ENCODE results near the gene SNX21. TPM values are rescaled to one million over a fixed set of nuclear protein-coding genes. Genes with fewer than 3 reads are reported as not detected.

SNX21 gene
- total RNA-seq, 2 experiments from 2014 or later, result 1.6 TPM

GRCh38 chr20:45890985-45891983, 57.7 kb downstream of the SNX21 start, which contains the start of the genes CTSA and NEURL2:
TSS of gene CTSA (plus strand) at chr20:45891335. CDS start at chr20:45891569, 234 bp downstream.
TSS of gene NEURL2 (minus strand) at chr20:45891208. CDS start at chr20:45890991, 217 bp downstream.
- CTCF ChIA-PET, result interaction anchor here (1.0 to 3.0 kb wide), 5 partner anchors 10 to 92 kb away, joined by 4 to 16 read pairs (median 4); partner anchors contain the start of gene ZSWIM1
- POLR2A ChIA-PET, result interaction anchor here (0.6 to 2.3 kb wide), 6 partner anchors 10 to 79 kb away, joined by 3 to 10 read pairs (median 5); partner anchors contain the start of genes PCIF1, PLTP and ZSWIM1

DNA sequence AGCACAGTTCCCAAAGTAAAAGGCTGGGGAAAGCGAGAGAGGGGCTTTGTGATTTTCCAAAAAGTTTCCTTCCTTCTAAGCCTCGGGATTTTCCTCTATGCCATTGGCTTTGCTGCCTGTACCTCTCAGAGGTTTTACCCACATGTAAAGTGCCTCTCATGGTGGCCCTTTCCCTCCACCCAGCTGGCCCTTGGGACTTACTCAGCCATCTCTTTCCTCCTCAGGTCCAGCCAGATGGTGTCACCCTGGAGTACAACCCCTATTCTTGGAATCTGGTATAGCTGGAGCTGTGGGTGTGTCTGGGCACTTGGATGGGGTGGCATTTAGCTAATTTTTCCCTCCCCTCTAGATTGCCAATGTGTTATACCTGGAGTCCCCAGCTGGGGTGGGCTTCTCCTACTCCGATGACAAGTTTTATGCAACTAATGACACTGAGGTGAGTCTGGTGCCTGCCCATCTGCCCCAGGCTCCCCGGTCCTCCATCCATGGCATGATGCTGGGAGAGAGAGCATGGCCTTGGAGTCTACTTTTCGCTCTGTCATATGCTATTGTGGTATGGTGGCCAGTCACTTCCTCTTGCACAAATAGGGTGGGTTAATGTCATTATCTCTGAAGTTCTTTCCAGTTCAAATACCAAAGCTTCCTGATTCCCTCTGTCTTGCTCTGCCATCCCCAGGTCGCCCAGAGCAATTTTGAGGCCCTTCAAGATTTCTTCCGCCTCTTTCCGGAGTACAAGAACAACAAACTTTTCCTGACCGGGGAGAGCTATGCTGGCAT, 58.6 kb downstream of the SNX21 start:
- POLR2A ChIA-PET, result interaction anchor here (1.0 to 1.4 kb wide), 2 partner anchors 42 to 80 kb away, joined by 3 to 7 read pairs; partner anchors contain the start of genes PCIF1 and ZNF335
- CTCF ChIA-PET, result interaction anchor here (1.0 to 1.4 kb wide), 2 partner anchors 17 to 70 kb away, joined by 4 read pairs; no protein-coding TSS in a partner anchor

Other genes with a start within 250 kb of the SNX21 start
- gene WFDC10A, start 204.1 kb upstream of the SNX21 start, total RNA-seq, result not detected
- gene WFDC9, start 202.5 kb upstream of the SNX21 start, total RNA-seq, result not detected
- gene WFDC11, start 163.6 kb upstream of the SNX21 start, total RNA-seq, result not detected
- gene WFDC13, start 131.8 kb upstream of the SNX21 start, total RNA-seq, result not detected
- not detected for gene WFDC10B, start 128.8 kb upstream of the SNX21 start, total RNA-seq
- not detected for gene SPINT4, start 111.5 kb upstream of the SNX21 start, total RNA-seq
- gene WFDC3, start 41.9 kb upstream of the SNX21 start, total RNA-seq, result not detected
- 10 to 100 TPM; 32.4 to 33.5 TPM for gene DNTTIP1, start 41.8 kb upstream of the SNX21 start, total RNA-seq
- 100 to 1,000 TPM; 137 to 140 TPM for gene UBE2C, start 21.2 kb upstream of the SNX21 start, total RNA-seq
- not detected for gene TNNC2, start 6.5 kb upstream of the SNX21 start, total RNA-seq
- 10 to 100 TPM; 24.0 TPM for gene ACOT8, start 23.6 kb downstream of the SNX21 start, total RNA-seq
- 1 to 10 TPM; 4.5 to 5.2 TPM for gene ZSWIM3, start 23.8 kb downstream of the SNX21 start, total RNA-seq
- 1 to 10 TPM; 9.3 to 9.7 TPM for gene ZSWIM1, start 47.4 kb downstream of the SNX21 start, total RNA-seq
- 1 to 10 TPM; 1.7 to 2.1 TPM for gene SPATA25, start 53.8 kb downstream of the SNX21 start, total RNA-seq
- gene NEURL2, start 57.4 kb downstream of the SNX21 start, total RNA-seq, result 1 to 10 TPM; 2.8 to 2.9 TPM
- gene CTSA, start 57.5 kb downstream of the SNX21 start, total RNA-seq, result 10 to 100 TPM; 71.3 to 75.7 TPM
- 1 to 10 TPM; 5.1 to 5.3 TPM for gene PLTP, start 78.4 kb downstream of the SNX21 start, total RNA-seq
- gene PCIF1, start 100.9 kb downstream of the SNX21 start, total RNA-seq, result 10 to 100 TPM; 26.1 to 27.8 TPM
- gene ZNF335, start 138.4 kb downstream of the SNX21 start, total RNA-seq, result 10 to 100 TPM; 30.3 to 30.4 TPM
- not detected for gene MMP9, start 175.1 kb downstream of the SNX21 start, total RNA-seq
- not detected for gene SLC12A5, start 195.4 kb downstream of the SNX21 start, total RNA-seq

All from activated CD8-positive, alpha-beta memory T cell treated with anti-CD3 and anti-CD28 coated beads for 36 hours (primary cell).